ENCODE measurements around the gene ZRANB3.

ZRANB3 gene

DNA sequence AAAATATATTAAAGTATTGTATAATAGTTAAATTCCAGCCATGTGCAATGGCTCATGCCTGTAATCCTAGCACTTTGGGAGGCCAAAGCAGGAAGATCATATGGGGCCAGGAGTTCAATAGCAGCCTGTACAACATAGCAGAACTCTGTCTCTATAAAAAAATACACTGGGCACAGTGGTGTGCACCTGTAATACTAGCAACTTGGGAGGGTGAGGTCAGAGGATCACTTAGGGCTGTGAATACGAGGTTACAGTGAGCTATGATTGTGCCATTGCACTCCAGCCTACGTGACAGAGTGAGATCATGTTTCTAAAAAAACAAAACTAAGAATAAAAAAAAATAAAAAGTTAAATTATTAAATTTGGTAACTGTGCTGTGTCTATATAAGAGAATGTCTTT lies 36.1 kb downstream of the ZRANB3 start:
- Histone ChIP-seq H3K4me1 (ENCODE audit: control insufficient read depth in 1 of 2, insufficient read depth in 2 of 2, low read length in 2 of 2) (no peaks in the 10 kb centered on the region), H3K36me3 (ENCODE audit: control insufficient read depth in 1 of 2, insufficient read depth in 2 of 2, low read length in 2 of 2) (no peaks in the 10 kb centered on the region), H3K27me3 (ENCODE audit: control insufficient read depth in 1 of 2, insufficient read depth in 2 of 2, low read length in 2 of 2) (no peaks in the 10 kb centered on the region), H3K27ac (ENCODE audit: low read depth, low read length) (no peak overlapping the region), H3K9ac (ENCODE audit: low read depth in 1 of 2, low read length in 2 of 2) (no peak overlapping the region), H3K4me3 (ENCODE audit: low read depth in 1 of 2, low read length in 2 of 2) (no peak overlapping the region), H3K9me3 (ENCODE audit: control insufficient read depth in 1 of 2, low read length in 2 of 2) (peaks cover 3 to 8% of the 10 kb centered on the region in 2 donors)

DNA sequence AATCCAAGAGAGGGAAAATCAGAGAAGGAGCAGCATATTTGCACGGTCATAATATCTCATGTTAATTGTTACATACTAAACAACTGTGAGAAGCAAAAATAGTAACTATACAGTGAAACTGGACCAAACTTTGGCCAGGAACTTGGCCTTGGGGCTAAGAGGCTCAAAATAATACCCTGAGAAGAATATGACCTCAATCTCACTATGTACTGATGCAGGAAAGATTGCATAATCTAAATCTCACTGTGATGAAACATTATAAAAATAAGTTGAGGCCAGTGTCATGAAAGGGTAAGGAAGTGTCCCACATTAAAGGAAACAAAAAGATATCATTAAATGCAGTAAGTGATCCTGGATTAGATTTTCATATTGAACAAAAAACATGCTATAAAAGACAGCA lies 36.5 kb downstream of the ZRANB3 start:
- Histone ChIP-seq H3K9ac (ENCODE audit: low read depth in 1 of 2, low read length in 2 of 2) (no peak overlapping the region), H3K36me3 (ENCODE audit: control insufficient read depth in 1 of 2, insufficient read depth in 2 of 2, low read length in 2 of 2) (no peaks in the 10 kb centered on the region), H3K27me3 (ENCODE audit: control insufficient read depth in 1 of 2, insufficient read depth in 2 of 2, low read length in 2 of 2) (no peaks in the 10 kb centered on the region), H3K4me3 (ENCODE audit: low read depth in 1 of 2, low read length in 2 of 2) (no peak overlapping the region), H3K9me3 (ENCODE audit: control insufficient read depth in 1 of 2, low read length in 2 of 2) (peaks cover 0 to 5% of the 10 kb centered on the region in 2 donors), H3K27ac (ENCODE audit: low read depth, low read length) (no peak overlapping the region), H3K4me1 (ENCODE audit: control insufficient read depth in 1 of 2, insufficient read depth in 2 of 2, low read length in 2 of 2) (no peaks in the 10 kb centered on the region)

DNA sequence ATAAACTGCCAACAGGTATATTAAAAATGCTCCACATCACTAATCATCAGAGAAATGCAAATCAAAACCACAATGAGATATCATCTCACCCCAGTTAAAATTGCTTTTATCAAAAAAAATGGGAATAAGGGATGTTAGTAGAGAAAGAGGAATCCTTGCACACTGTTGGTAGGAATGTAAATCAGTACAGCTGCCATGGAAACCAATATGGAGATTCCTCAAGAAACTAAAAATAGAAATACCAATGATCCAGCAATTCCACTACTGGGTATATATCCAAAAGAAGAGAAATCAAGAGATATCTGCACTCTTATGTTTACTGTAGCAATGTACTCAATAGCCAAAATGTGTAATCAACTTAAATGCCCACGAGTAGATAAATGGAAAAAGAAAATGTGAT lies 40.6 kb downstream of the ZRANB3 start:
- Histone ChIP-seq H3K36me3 (ENCODE audit: control insufficient read depth in 1 of 2, insufficient read depth in 2 of 2, low read length in 2 of 2) (no peaks in the 10 kb centered on the region), H3K9ac (ENCODE audit: low read depth in 1 of 2, low read length in 2 of 2) (no peak overlapping the region)

DNA sequence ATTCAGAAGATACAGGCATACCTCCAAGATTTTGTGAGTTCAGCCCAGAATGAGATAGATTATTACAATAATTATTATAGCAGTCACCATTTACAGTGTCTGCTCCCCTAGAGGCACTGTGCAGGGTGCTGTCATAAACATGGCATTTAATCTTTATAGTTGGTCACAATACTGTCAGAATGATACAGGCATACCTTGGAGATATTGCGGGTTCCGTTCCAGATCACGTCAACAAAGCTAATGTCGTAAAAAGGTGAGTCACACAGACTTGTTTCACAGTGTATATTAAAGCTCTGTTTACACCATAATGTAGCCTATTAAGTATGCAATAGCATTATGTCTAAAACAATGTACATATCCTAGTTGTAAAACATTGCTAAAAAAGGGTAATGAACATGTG lies 45.6 kb downstream of the ZRANB3 start:
- H3K9me3 ChIP-seq (ENCODE audit: control insufficient read depth in 1 of 2, low read length in 2 of 2): peaks cover 5 to 7% of the 10 kb centered on the region in 2 donors
- H3K27me3 ChIP-seq (ENCODE audit: control insufficient read depth in 1 of 2, insufficient read depth in 2 of 2, low read length in 2 of 2): no peaks in the 10 kb centered on the region
- no peak overlapping the region for H3K27ac ChIP-seq (ENCODE audit: low read depth, low read length)
- no peak overlapping the region for H3K9ac ChIP-seq (ENCODE audit: low read depth in 1 of 2, low read length in 2 of 2)
- H3K36me3 ChIP-seq (ENCODE audit: control insufficient read depth in 1 of 2, insufficient read depth in 2 of 2, low read length in 2 of 2): no peaks in the 10 kb centered on the region
- H3K4me3 ChIP-seq (ENCODE audit: low read depth in 1 of 2, low read length in 2 of 2): no peak overlapping the region
- no peaks in the 10 kb centered on the region for H3K4me1 ChIP-seq (ENCODE audit: control insufficient read depth in 1 of 2, insufficient read depth in 2 of 2, low read length in 2 of 2)

More for the DNA sequence above, 40.6 kb downstream of the ZRANB3 start:
- no peak overlapping the region for H3K4me3 ChIP-seq (ENCODE audit: low read depth in 1 of 2, low read length in 2 of 2)
- H3K27ac ChIP-seq (ENCODE audit: low read depth, low read length): no peak overlapping the region
- H3K27me3 ChIP-seq (ENCODE audit: control insufficient read depth in 1 of 2, insufficient read depth in 2 of 2, low read length in 2 of 2): no peaks in the 10 kb centered on the region
- peaks cover 5 to 7% of the 10 kb centered on the region in 2 donors for H3K9me3 ChIP-seq (ENCODE audit: control insufficient read depth in 1 of 2, low read length in 2 of 2)
- H3K4me1 ChIP-seq (ENCODE audit: control insufficient read depth in 1 of 2, insufficient read depth in 2 of 2, low read length in 2 of 2): no peaks in the 10 kb centered on the region

DNA sequence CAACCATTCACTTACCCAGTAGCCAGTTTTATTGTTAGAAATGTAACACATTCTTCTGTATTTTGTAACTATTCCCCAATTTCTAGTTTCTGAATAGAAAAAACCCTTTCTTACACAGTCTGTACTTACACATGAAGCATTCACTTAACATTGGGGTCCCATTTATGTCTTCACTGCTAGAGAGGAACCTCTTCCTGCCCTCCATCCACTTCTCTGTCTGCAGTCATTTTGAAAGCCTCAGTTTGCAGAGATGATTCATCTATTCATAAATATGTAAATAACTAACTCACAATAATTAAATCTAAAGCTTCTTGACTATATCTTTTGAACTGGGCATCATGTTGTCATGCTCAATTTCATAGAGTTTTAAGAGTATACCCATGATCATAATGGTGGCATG lies 55.9 kb downstream of the ZRANB3 start:
- Histone ChIP-seq H3K9ac (ENCODE audit: low read depth in 1 of 2, low read length in 2 of 2) (no peak overlapping the region), H3K36me3 (ENCODE audit: control insufficient read depth in 1 of 2, insufficient read depth in 2 of 2, low read length in 2 of 2) (no peaks in the 10 kb centered on the region), H3K4me3 (ENCODE audit: low read depth in 1 of 2, low read length in 2 of 2) (no peak overlapping the region), H3K9me3 (ENCODE audit: control insufficient read depth in 1 of 2, low read length in 2 of 2) (no peaks in the 10 kb centered on the region), H3K27ac (ENCODE audit: low read depth, low read length) (no peak overlapping the region), H3K4me1 (ENCODE audit: control insufficient read depth in 1 of 2, insufficient read depth in 2 of 2, low read length in 2 of 2) (no peaks in the 10 kb centered on the region), H3K27me3 (ENCODE audit: control insufficient read depth in 1 of 2, insufficient read depth in 2 of 2, low read length in 2 of 2) (no peaks in the 10 kb centered on the region)

DNA sequence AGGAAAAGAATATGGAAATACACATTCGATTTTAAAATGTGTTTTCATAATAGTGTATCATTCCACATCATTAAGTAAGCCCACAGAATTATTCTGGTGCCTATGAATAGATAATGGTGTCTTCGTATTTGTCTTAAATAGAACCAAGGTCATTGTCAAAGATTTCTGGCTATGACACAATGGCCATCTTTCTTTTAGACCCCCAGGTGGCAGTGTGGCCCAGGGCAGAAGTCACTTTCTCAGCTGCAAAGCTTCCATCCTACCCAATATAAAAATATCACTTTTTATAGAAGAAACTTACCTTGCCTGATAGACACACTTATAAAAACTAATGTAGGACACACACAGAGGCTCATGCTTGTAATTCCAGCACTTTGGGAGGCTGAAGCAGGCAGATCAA lies 57.5 kb downstream of the ZRANB3 start:
- Histone ChIP-seq H3K27ac (ENCODE audit: low read depth, low read length) (no peak overlapping the region), H3K9ac (ENCODE audit: low read depth in 1 of 2, low read length in 2 of 2) (no peak overlapping the region), H3K36me3 (ENCODE audit: control insufficient read depth in 1 of 2, insufficient read depth in 2 of 2, low read length in 2 of 2) (no peaks in the 10 kb centered on the region), H3K27me3 (ENCODE audit: control insufficient read depth in 1 of 2, insufficient read depth in 2 of 2, low read length in 2 of 2) (no peaks in the 10 kb centered on the region), H3K9me3 (ENCODE audit: control insufficient read depth in 1 of 2, low read length in 2 of 2) (no peaks in the 10 kb centered on the region), H3K4me3 (ENCODE audit: low read depth in 1 of 2, low read length in 2 of 2) (no peak overlapping the region), H3K4me1 (ENCODE audit: control insufficient read depth in 1 of 2, insufficient read depth in 2 of 2, low read length in 2 of 2) (no peaks in the 10 kb centered on the region)

DNA sequence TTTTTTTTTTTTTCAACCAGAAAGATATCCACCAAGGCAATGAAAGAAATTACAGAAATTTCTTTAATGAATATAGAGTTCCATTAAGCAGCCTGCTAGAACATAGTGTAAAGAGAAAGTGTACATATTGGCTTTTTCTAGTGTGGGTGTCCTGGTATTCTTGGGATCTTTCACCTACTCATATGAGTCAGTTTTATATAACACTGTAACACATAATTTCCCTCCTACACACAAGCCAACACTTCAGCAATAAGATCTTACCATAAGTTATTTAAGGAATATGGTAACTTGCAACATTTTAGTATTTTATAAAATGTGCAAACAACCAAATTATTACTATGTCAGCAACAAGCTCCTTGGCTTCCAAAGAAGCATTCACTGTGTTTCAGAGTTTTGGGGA lies 59.9 kb downstream of the ZRANB3 start:
- Histone ChIP-seq H3K27me3 (ENCODE audit: control insufficient read depth in 1 of 2, insufficient read depth in 2 of 2, low read length in 2 of 2) (no peaks in the 10 kb centered on the region), H3K36me3 (ENCODE audit: control insufficient read depth in 1 of 2, insufficient read depth in 2 of 2, low read length in 2 of 2) (no peaks in the 10 kb centered on the region), H3K27ac (ENCODE audit: low read depth, low read length) (no peak overlapping the region), H3K9ac (ENCODE audit: low read depth in 1 of 2, low read length in 2 of 2) (no peak overlapping the region), H3K4me3 (ENCODE audit: low read depth in 1 of 2, low read length in 2 of 2) (no peak overlapping the region), H3K9me3 (ENCODE audit: control insufficient read depth in 1 of 2, low read length in 2 of 2) (no peaks in the 10 kb centered on the region), H3K4me1 (ENCODE audit: control insufficient read depth in 1 of 2, insufficient read depth in 2 of 2, low read length in 2 of 2) (no peaks in the 10 kb centered on the region)

DNA sequence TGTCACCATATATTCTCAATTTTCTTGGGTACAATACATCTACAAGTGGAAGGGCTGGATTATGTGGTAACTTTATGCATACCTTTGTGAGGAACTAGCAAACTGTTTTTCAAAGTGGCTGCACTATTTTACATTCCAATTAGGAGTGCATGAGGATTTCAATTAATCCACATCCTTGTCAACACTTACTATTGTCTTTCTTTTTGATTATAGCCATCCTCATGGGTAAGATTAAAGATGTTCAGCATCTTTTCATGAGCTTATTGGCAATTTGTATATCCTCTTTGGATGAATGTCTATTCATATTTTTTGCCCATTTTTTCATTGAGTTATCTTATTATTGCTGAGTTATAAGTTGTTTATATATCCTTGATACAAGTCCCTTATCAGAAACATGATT lies 73.7 kb downstream of the ZRANB3 start:
- H3K4me1 ChIP-seq (ENCODE audit: control insufficient read depth in 1 of 2, insufficient read depth in 2 of 2, low read length in 2 of 2): no peaks in the 10 kb centered on the region
- no peaks in the 10 kb centered on the region for H3K36me3 ChIP-seq (ENCODE audit: control insufficient read depth in 1 of 2, insufficient read depth in 2 of 2, low read length in 2 of 2)
- H3K4me3 ChIP-seq (ENCODE audit: low read depth in 1 of 2, low read length in 2 of 2): no peak overlapping the region
- no peak overlapping the region for H3K27ac ChIP-seq (ENCODE audit: low read depth, low read length)
- no peak overlapping the region for H3K9ac ChIP-seq (ENCODE audit: low read depth in 1 of 2, low read length in 2 of 2)
- peaks cover 1 to 19% of the 10 kb centered on the region in 2 donors for H3K9me3 ChIP-seq (ENCODE audit: control insufficient read depth in 1 of 2, low read length in 2 of 2)
- H3K27me3 ChIP-seq (ENCODE audit: control insufficient read depth in 1 of 2, insufficient read depth in 2 of 2, low read length in 2 of 2): no peaks in the 10 kb centered on the region

DNA sequence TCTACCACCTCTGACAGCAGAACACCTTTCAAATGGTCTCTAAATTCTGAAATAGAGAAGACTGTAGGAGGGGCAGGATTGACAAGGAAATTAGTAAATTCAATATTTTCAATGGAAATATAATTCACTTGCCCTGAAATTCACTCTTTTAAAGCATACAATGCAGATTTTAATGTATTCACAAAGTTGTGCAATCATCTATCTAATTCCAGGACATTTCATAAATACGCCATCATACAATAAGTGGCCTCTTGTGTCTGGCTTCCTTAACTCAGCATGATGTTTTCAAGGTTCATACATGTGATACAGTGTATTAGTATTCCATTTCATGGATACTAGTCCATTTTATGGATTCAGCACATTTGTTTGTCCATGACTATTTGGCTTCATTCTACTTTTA lies 74.2 kb downstream of the ZRANB3 start:
- H3K27ac ChIP-seq (ENCODE audit: low read depth, low read length): no peak overlapping the region
- peaks cover 1 to 19% of the 10 kb centered on the region in 2 donors for H3K9me3 ChIP-seq (ENCODE audit: control insufficient read depth in 1 of 2, low read length in 2 of 2)
- no peaks in the 10 kb centered on the region for H3K27me3 ChIP-seq (ENCODE audit: control insufficient read depth in 1 of 2, insufficient read depth in 2 of 2, low read length in 2 of 2)
- no peaks in the 10 kb centered on the region for H3K4me1 ChIP-seq (ENCODE audit: control insufficient read depth in 1 of 2, insufficient read depth in 2 of 2, low read length in 2 of 2)
- H3K9ac ChIP-seq (ENCODE audit: low read depth in 1 of 2, low read length in 2 of 2): no peak overlapping the region
- H3K4me3 ChIP-seq (ENCODE audit: low read depth in 1 of 2, low read length in 2 of 2): no peak overlapping the region
- H3K36me3 ChIP-seq (ENCODE audit: control insufficient read depth in 1 of 2, insufficient read depth in 2 of 2, low read length in 2 of 2): no peaks in the 10 kb centered on the region

DNA sequence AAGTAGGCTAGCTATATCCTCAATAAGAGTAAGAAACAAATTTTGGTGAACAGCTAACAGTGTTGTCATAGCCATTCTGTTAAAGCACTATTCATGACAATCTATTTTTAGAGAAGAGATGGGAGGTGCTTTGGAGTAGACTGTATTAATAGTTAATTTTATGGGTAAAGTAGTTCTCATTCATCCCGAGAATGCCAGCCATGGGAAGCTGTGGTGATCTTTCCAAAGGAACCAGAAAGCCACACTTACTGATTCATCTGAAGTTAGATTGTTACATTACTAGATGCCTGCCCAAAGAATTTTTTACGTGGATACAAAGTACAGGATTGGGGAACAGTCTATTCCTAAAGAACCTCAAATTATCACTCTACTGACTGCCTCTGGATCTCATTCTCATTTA lies 74.6 kb downstream of the ZRANB3 start:
- H3K4me1 ChIP-seq (ENCODE audit: control insufficient read depth in 1 of 2, insufficient read depth in 2 of 2, low read length in 2 of 2): no peaks in the 10 kb centered on the region
- H3K27me3 ChIP-seq (ENCODE audit: control insufficient read depth in 1 of 2, insufficient read depth in 2 of 2, low read length in 2 of 2): no peaks in the 10 kb centered on the region
- no peak overlapping the region for H3K4me3 ChIP-seq (ENCODE audit: low read depth in 1 of 2, low read length in 2 of 2)
- no peaks in the 10 kb centered on the region for H3K36me3 ChIP-seq (ENCODE audit: control insufficient read depth in 1 of 2, insufficient read depth in 2 of 2, low read length in 2 of 2)
- H3K27ac ChIP-seq (ENCODE audit: low read depth, low read length): no peak overlapping the region
- H3K9ac ChIP-seq (ENCODE audit: low read depth in 1 of 2, low read length in 2 of 2): no peak overlapping the region
- H3K9me3 ChIP-seq (ENCODE audit: control insufficient read depth in 1 of 2, low read length in 2 of 2): peaks cover 1 to 19% of the 10 kb centered on the region in 2 donors

DNA sequence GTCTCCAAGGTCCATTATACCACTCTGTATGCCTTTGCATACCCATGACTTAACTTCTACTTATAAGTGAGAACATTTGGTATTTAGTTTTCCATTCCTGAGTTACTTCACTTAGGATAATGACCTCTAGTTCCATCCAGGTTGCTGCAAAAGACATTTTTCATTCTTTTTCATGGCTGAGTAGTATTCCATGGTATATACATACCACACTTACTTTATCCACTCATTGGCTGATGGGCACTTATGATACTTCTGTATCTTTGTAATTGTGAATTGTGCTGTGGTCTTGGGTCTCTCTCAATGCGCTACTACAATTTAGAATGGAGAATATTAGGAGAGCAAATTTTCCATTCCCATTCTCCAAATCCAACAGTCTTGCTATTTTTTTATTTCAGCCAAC lies 76.4 kb downstream of the ZRANB3 start:
- no peak overlapping the region for H3K27ac ChIP-seq (ENCODE audit: low read depth, low read length)
- peaks cover 1 to 19% of the 10 kb centered on the region in 2 donors for H3K9me3 ChIP-seq (ENCODE audit: control insufficient read depth in 1 of 2, low read length in 2 of 2)
- H3K27me3 ChIP-seq (ENCODE audit: control insufficient read depth in 1 of 2, insufficient read depth in 2 of 2, low read length in 2 of 2): no peaks in the 10 kb centered on the region
- no peak overlapping the region for H3K4me3 ChIP-seq (ENCODE audit: low read depth in 1 of 2, low read length in 2 of 2)
- no peaks in the 10 kb centered on the region for H3K4me1 ChIP-seq (ENCODE audit: control insufficient read depth in 1 of 2, insufficient read depth in 2 of 2, low read length in 2 of 2)
- H3K9ac ChIP-seq (ENCODE audit: low read depth in 1 of 2, low read length in 2 of 2): no peak overlapping the region
- no peaks in the 10 kb centered on the region for H3K36me3 ChIP-seq (ENCODE audit: control insufficient read depth in 1 of 2, insufficient read depth in 2 of 2, low read length in 2 of 2)
